GM18858 (cell line): ENCODE results near the gene DNAJC27.

ENCODE experiments used
- ATAC-seq: cut with Tn5 transposase; IDR thresholded peaks from one replicate; pipeline ENCODE4 v1.9.1; 2021; ENCODE audit not compliant: unreplicated experiment

Gene DNAJC27

GRCh38 chr2:24970483-24971285 is 1.1 kb downstream of the DNAJC27 start:
- no peak for ATAC-seq

GRCh38 chr2:24969784-24970183 is 2.0 kb downstream of the DNAJC27 start:
- ATAC-seq = no peak

GRCh38 chr2:24961903-24962302 is 9.9 kb downstream of the DNAJC27 start:
- ATAC-seq = no peak

- no peak for ATAC-seq
Observed at GRCh38 chr2:24959761-24960160, 12.0 kb downstream of the DNAJC27 start.

- no peak for ATAC-seq
Observed at GRCh38 chr2:24958411-24958935, 13.3 kb downstream of the DNAJC27 start.

GRCh38 chr2:24957976-24958375 is 13.8 kb downstream of the DNAJC27 start:
- no peak for ATAC-seq

- no peak for ATAC-seq
Observed at GRCh38 chr2:24957221-24957620, 14.5 kb downstream of the DNAJC27 start.

GRCh38 chr2:24955921-24956320 is 15.8 kb downstream of the DNAJC27 start:
- ATAC-seq = no peak

GRCh38 chr2:24955232-24955631 is 16.5 kb downstream of the DNAJC27 start:
- no peak for ATAC-seq

- ATAC-seq = no peak
Observed at GRCh38 chr2:24950102-24950501, 21.7 kb downstream of the DNAJC27 start.

GRCh38 chr2:24948506-24948905 is 23.2 kb downstream of the DNAJC27 start:
- ATAC-seq = no peak

- ATAC-seq = no peak
Observed at GRCh38 chr2:24947561-24948157, 24.1 kb downstream of the DNAJC27 start.

- ATAC-seq = no peak
Observed at GRCh38 chr2:24945907-24946306, 25.8 kb downstream of the DNAJC27 start.

- ATAC-seq = no peak
Observed at GRCh38 chr2:24943427-24944053, 28.2 kb downstream of the DNAJC27 start.

GRCh38 chr2:24939353-24939752 is 32.4 kb downstream of the DNAJC27 start:
- ATAC-seq = no peak

GRCh38 chr2:24937236-24937635 is 34.5 kb downstream of the DNAJC27 start:
- no peak for ATAC-seq

- no peak for ATAC-seq
Observed at GRCh38 chr2:24935145-24935544, 36.6 kb downstream of the DNAJC27 start.

GRCh38 chr2:24932715-24933114 is 39.0 kb downstream of the DNAJC27 start:
- no peak for ATAC-seq

GRCh38 chr2:24930768-24931167 is 41.0 kb downstream of the DNAJC27 start:
- peak; percentile 77 for ATAC-seq

GRCh38 chr2:24929230-24929629 is 42.5 kb downstream of the DNAJC27 start:
- no peak for ATAC-seq

GRCh38 chr2:24928036-24928435 is 43.7 kb downstream of the DNAJC27 start:
- no peak for ATAC-seq
